ENCODE data around the gene FAM53B. TPM values are rescaled to one million over a fixed set of nuclear protein-coding genes. Genes with fewer than 3 reads are reported as not detected.

Gene FAM53B
- total RNA-seq, 1 experiment from 2014 or later = 9.8 TPM

DNA sequence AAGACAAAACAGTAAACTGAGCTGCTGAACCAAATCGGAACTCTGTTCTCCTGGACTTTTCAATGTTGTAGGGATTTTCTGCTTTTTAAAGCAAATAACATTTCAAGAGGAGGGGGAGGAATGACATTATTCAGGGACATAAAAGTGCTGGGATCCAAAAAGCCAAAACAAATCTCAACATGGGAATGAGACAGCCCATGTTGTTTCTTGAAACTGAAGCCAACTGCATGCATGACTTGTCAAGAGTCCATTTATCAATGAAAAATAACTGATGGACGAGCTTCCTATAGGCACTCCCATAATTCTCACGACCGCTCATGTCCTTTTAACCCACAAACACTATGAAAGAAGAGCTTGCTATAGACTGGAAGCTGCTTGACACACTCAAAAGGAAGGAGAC is 27.8 kb downstream of the FAM53B start:
- Histone ChIP-seq H3K36me3 (ENCODE audit: low read depth) (no peaks in the 10 kb centered on the region), H3K9me3 (ENCODE audit: insufficient read depth, low read depth) (no peaks in the 10 kb centered on the region), H3F3A (ENCODE audit: insufficient read depth, low read depth) (no peaks in the 10 kb centered on the region), H3K4me3 (no peak overlapping the region), H3K79me2 (ENCODE audit: low read depth) (no peaks in the 10 kb centered on the region), H2AFZ (no peak overlapping the region), H4K20me1 (ENCODE audit: insufficient read depth) (no peaks in the 10 kb centered on the region), H3K4me2 (no peak overlapping the region), H3K27ac (no peak overlapping the region), H3K27me3 (ENCODE audit: insufficient read depth, low read depth) (no peaks in the 10 kb centered on the region), H3K9me2 (ENCODE audit: insufficient read depth) (no peaks in the 10 kb centered on the region), H3K4me1 (replicated peaks; ENCODE audit: insufficient read depth) (peaks cover 11% of the 10 kb centered on the region; the same call in 1 of the 2 replicates)
- ChIA-PET POLR2A (ENCODE audit: unreplicated experiment) (interaction anchor here (0.6 kb wide), 1 partner anchor 104 kb away, joined by 6 read pairs; no protein-coding TSS in a partner anchor), CTCF (no interaction called here)
- intact Hi-C loops (cut with micrococcal nuclease; ENCODE audit: unreplicated experiment) = no loop called here
- no peak for TF ChIP-seq EZH2 (IDR thresholded peaks at IDR 0.05; ENCODE audit: low read depth)
- TF ChIP-seq, protein P1, sequence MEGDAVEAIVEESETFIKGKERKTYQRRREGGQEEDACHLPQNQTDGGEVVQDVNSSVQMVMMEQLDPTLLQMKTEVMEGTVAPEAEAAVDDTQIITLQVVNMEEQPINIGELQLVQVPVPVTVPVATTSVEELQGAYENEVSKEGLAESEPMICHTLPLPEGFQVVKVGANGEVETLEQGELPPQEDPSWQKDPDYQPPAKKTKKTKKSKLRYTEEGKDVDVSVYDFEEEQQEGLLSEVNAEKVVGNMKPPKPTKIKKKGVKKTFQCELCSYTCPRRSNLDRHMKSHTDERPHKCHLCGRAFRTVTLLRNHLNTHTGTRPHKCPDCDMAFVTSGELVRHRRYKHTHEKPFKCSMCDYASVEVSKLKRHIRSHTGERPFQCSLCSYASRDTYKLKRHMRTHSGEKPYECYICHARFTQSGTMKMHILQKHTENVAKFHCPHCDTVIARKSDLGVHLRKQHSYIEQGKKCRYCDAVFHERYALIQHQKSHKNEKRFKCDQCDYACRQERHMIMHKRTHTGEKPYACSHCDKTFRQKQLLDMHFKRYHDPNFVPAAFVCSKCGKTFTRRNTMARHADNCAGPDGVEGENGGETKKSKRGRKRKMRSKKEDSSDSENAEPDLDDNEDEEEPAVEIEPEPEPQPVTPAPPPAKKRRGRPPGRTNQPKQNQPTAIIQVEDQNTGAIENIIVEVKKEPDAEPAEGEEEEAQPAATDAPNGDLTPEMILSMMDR (conservative IDR thresholded peaks at IDR 0.05) = no peak
- DNase-seq = no peak
- BruUV-seq (replicated peaks) = no TSS peak

DNA sequence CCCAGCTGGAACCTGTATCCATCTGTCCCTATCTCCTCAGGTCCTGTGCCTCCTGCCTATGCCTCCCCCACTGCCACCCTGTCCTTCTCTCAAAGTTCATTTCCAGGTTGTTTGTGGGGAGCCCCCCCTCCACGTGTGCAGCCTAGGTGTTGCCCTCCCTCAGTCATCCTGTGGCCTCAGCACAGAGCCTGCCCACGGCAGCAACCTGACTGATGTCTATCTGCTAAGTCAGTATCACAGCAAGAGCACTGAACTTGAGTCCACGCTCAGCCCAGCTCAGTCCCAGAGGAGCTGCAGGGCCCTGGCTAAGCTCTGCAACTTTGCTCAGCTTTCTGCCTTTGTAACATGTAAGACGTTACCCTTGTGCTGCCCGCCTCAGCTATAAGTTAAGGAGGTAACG is 28.7 kb downstream of the FAM53B start:
- Histone ChIP-seq H3K4me3 (no peak overlapping the region), H3K79me2 (ENCODE audit: low read depth) (no peaks in the 10 kb centered on the region), H3K27me3 (ENCODE audit: insufficient read depth, low read depth) (no peaks in the 10 kb centered on the region), H3K27ac (no peak overlapping the region), H4K20me1 (ENCODE audit: insufficient read depth) (no peaks in the 10 kb centered on the region), H3K9me2 (ENCODE audit: insufficient read depth) (no peaks in the 10 kb centered on the region), H3K36me3 (ENCODE audit: low read depth) (no peaks in the 10 kb centered on the region), H3F3A (ENCODE audit: insufficient read depth, low read depth) (no peaks in the 10 kb centered on the region), H2AFZ (no peak overlapping the region), H3K4me1 (replicated peaks; ENCODE audit: insufficient read depth) (peaks cover 11% of the 10 kb centered on the region; the same call in 1 of the 2 replicates), H3K4me2 (no peak overlapping the region), H3K9me3 (ENCODE audit: insufficient read depth, low read depth) (no peaks in the 10 kb centered on the region)
- ChIA-PET POLR2A (ENCODE audit: unreplicated experiment) (no interaction called here), CTCF (no interaction called here)
- intact Hi-C loops (cut with micrococcal nuclease; ENCODE audit: unreplicated experiment) = no loop called here
- TF ChIP-seq EZH2 (IDR thresholded peaks at IDR 0.05; ENCODE audit: low read depth) = no peak
- TF ChIP-seq, protein P1 (conservative IDR thresholded peaks at IDR 0.05) = no peak
- DNase-seq = no peak
- BruUV-seq (replicated peaks) = no TSS peak

DNA sequence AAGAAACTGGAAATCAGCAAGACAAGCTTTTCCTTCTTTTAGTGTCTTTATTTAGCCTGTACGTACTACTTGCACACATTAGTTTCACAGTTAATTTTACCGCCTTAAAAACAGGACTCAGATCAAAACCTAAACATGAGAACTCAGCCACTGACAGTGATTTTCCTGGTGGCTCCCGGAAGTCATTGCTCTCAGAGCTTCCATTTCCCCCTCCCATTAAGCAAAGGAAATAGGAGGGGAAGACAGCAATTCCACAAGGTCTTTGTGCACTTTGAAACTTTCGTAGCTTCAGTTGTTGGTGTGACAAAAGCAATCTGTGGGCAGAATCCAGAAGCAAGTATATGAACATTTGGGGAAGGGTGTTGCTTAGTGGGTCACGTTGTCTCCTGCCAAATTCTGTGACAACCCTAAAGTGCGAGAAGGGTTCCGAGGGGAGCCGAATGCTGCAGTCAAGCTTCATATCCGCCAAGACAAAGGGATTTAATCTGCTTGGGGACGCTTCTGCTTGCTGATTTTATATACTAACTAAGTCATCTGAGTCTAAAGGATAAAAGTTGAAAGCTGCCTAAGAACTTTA is 30.4 kb downstream of the FAM53B start:
- H4K20me1 ChIP-seq (ENCODE audit: insufficient read depth) = no peaks in the 10 kb centered on the region
- intact Hi-C loops (cut with micrococcal nuclease; ENCODE audit: unreplicated experiment) = no loop called here
- ChIA-PET POLR2A (ENCODE audit: unreplicated experiment) (no interaction called here), CTCF (no interaction called here)
- H3F3A ChIP-seq (ENCODE audit: insufficient read depth, low read depth) = no peaks in the 10 kb centered on the region
- H3K27ac ChIP-seq = no peak overlapping the region
- no peak overlapping the region for H3K4me2 ChIP-seq
- H3K27me3 ChIP-seq (ENCODE audit: insufficient read depth, low read depth) = no peaks in the 10 kb centered on the region
- peaks cover 6% of the 10 kb centered on the region; the same call in 1 of the 2 replicates for H3K4me1 ChIP-seq (replicated peaks; ENCODE audit: insufficient read depth)
- TF ChIP-seq EZH2 (IDR thresholded peaks at IDR 0.05; ENCODE audit: low read depth) = no peak
- TF ChIP-seq, protein P1 (conservative IDR thresholded peaks at IDR 0.05) = no peak
- H3K79me2 ChIP-seq (ENCODE audit: low read depth) = no peaks in the 10 kb centered on the region
- no TSS peak for BruUV-seq (replicated peaks)
- H3K36me3 ChIP-seq (ENCODE audit: low read depth) = no peaks in the 10 kb centered on the region
- no peak overlapping the region for H2AFZ ChIP-seq
- no peaks in the 10 kb centered on the region for H3K9me3 ChIP-seq (ENCODE audit: insufficient read depth, low read depth)
- DNase-seq = no peak
- H3K4me3 ChIP-seq = no peak overlapping the region
- no peaks in the 10 kb centered on the region for H3K9me2 ChIP-seq (ENCODE audit: insufficient read depth)
